Brain microvascular endothelial cell (primary cell): ENCODE measurements around the gene SBNO2.

Source experiments
- DNase-seq: peaks from one replicate; pipeline ENCODE4 v3.0.0-alpha.2; 2020
- H3K27ac ChIP-seq: fragments of 250-450 bp; sonication (Bioruptor Pico); 2 replicates; pipeline ENCODE4 v1.5.1; 2020; ENCODE audit warnings: mild to moderate bottlenecking, moderate library complexity
- H3K27me3 ChIP-seq: fragments of 250-450 bp; sonication (Bioruptor Pico); replicated peaks from 2 replicates; pipeline ENCODE4 v1.5.1; 2020; ENCODE audit warnings: mild to moderate bottlenecking
- H3K36me3 ChIP-seq: fragments of 250-450 bp; sonication (Bioruptor Pico); replicated peaks from 2 replicates; pipeline ENCODE4 v1.5.1; 2020; ENCODE audit warnings: mild to moderate bottlenecking
- H3K4me3 ChIP-seq: 2 replicates; pipeline ENCODE4 v1.5.1; 2011; ENCODE audit warnings: low read depth, mild to moderate bottlenecking, control low read depth, low read length, moderate library complexity
- CTCF ChIP-seq: IDR thresholded peaks from 2 replicates; pipeline ENCODE4 v1.5.1; 2011; ENCODE audit warnings: low read depth, mild to moderate bottlenecking, moderate library complexity, low read length, control low read depth, inconsistent platforms; ENCODE audit errors: missing control alignments
- in situ Hi-C: cut with HindIII; loops from 2 replicates; pipeline ENCODE4 v1.10.0; 2017; ENCODE audit warnings: low sequenced_read_pairs, low pct_ligation_motif_present

Gene SBNO2

GRCh38 chr19:1061987-1062386 is 112.1 kb downstream of the SBNO2 start:
- DNase-seq, result no peak
- Histone ChIP-seq H3K27ac (no peak overlapping the region), H3K4me3 (no peak overlapping the region), H3K36me3 (no peaks in the 10 kb centered on the region), H3K27me3 (no peaks in the 10 kb centered on the region)
- in situ Hi-C loops, result no loop called here
- no peak for TF ChIP-seq CTCF

GRCh38 chr19:1060689-1061088 is 113.4 kb downstream of the SBNO2 start:
- in situ Hi-C loops, result no loop called here
- DNase-seq, result no peak
- no peak for TF ChIP-seq CTCF
- no peak overlapping the region for H3K27ac ChIP-seq
- H3K36me3 ChIP-seq, result no peaks in the 10 kb centered on the region
- H3K4me3 ChIP-seq, result no peak overlapping the region
- H3K27me3 ChIP-seq, result no peaks in the 10 kb centered on the region

GRCh38 chr19:1058112-1058511 is 116.0 kb downstream of the SBNO2 start:
- TF ChIP-seq CTCF, result no peak
- no peak for DNase-seq
- in situ Hi-C loops, result no loop called here

More at GRCh38 chr19:1058112-1058511, 116.0 kb downstream of the SBNO2 start:
- H3K36me3 ChIP-seq, result no peaks in the 10 kb centered on the region
- no peak overlapping the region for H3K27ac ChIP-seq
- no peaks in the 10 kb centered on the region for H3K27me3 ChIP-seq
- no peak overlapping the region for H3K4me3 ChIP-seq
